OCI-LY3 (cell line): ENCODE data around the gene NQO2.
"Not testable (repeated sequence)": the region's sequence is repeated elsewhere in the genome, so short reads cannot be mapped to it uniquely, and the experiment has no call there.

Source experiments
- H2AFZ ChIP-seq: fragments of 200-600, 300-600 bp; shearing (Covaris generic); 2 replicates; pipeline ENCODE4 v1.6.0; 2014; ENCODE audit warnings: antibody characterized with exemption, low read depth, low read length
- H3K27ac ChIP-seq: fragments of 200-600, 300-600 bp; sonication (generic); 2 replicates; pipeline ENCODE4 v1.5.1; 2014; ENCODE audit warnings: mild to moderate bottlenecking, low read length, moderate library complexity, mixed read lengths
- H3K27me3 ChIP-seq: fragments of 200-600, 300-600 bp; sonication (generic); 2 replicates; pipeline ENCODE4 v1.6.1; 2014; ENCODE audit warnings: low read depth, low read length, mixed read lengths
- H3K36me3 ChIP-seq: fragments of 200-600, 300-600 bp; sonication (generic); replicated peaks from 2 replicates; pipeline ENCODE3; 2014; ENCODE audit warnings: low read depth, low read length, mixed read lengths
- H3K4me1 ChIP-seq: fragments of 300-600, 200-600 bp; sonication (generic); 2 replicates; pipeline ENCODE4 v1.6.1; 2014; ENCODE audit warnings: low read length, mixed read lengths
- H3K4me2 ChIP-seq: fragments of 200-600, 300-600 bp; sonication (generic); 2 replicates; pipeline ENCODE4 v1.6.1; 2014; ENCODE audit warnings: low read length, mixed read lengths
- H3K4me3 ChIP-seq: fragments of 300-600, 200-600 bp; sonication (generic); 2 replicates; pipeline ENCODE4 v1.5.1; 2014; ENCODE audit warnings: antibody characterized with exemption, mild to moderate bottlenecking, low read length, moderate library complexity
- H3K79me2 ChIP-seq: fragments of 300-600, 200-600 bp; shearing (Covaris generic); 2 replicates; pipeline ENCODE4 v1.6.1; 2014; ENCODE audit warnings: mild to moderate bottlenecking, low read length, mixed read lengths
- H3K9ac ChIP-seq: fragments of 300-600, 200-600 bp; shearing (Covaris generic); 2 replicates; pipeline ENCODE4 v1.6.0; 2014; ENCODE audit warnings: mild to moderate bottlenecking, low read length, moderate library complexity
- H3K9me3 ChIP-seq: fragments of 200-600, 300-600 bp; shearing (Covaris generic); 2 replicates; pipeline ENCODE4 v1.6.1; 2014; ENCODE audit warnings: low read length, mixed read lengths; ENCODE audit not compliant: insufficient read depth
- H4K20me1 ChIP-seq: fragments of 200-600, 300-600 bp; sonication (generic); 2 replicates; pipeline ENCODE4 v1.6.1; 2016; ENCODE audit warnings: low read length, mixed read lengths; ENCODE audit not compliant: insufficient read depth
- EZH2phosphoT487 ChIP-seq: fragments of 200-600 bp; shearing (Covaris generic); IDR thresholded peaks from 2 replicates; pipeline ENCODE4 v1.6.1; 2018; ENCODE audit warnings: antibody characterized with exemption, mixed run types, low read depth
- TF ChIP-seq, protein P1 (sequence below): fragments of 200-600, 300-600 bp; sonication (generic); IDR thresholded peaks from 2 replicates; pipeline ENCODE4 v1.5.1; 2014; ENCODE audit warnings: antibody characterized with exemption, low read length, low read depth

NQO2 gene

DNA sequence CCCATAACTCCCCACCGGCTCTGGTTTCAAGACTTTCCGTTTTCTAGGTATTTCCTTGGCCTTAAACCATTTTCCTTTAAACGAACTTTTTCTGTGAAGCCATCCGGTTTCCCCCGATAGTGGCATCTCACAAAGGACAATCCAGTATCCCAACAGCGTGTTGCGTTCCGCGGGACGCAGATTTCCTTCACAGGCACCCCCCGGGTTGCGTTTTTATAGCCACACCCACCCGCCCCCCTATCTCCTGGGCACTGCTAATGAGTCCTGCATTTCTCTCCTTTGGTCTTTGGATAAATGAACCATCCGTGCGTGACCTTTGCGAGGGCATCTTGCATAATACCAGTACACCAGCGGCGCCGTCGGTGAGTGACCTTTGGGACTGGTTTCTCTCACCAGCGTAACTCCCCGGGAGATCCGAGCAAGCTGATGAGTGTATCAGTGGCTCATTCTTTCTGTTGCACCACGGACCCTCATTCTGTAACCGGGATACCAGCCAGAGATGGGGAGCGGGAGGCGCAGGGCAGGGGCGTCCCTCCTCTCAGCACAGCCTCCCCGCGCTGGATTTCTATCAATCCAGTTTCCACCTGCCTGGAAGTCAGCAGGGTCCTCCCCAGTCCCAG is 586 bp upstream of the NQO2 start:
- Histone ChIP-seq H3K9me3 (no peaks in the 10 kb centered on the region), H3K4me2 (peak overlapping the region; percentile 77), H3K4me1 (no peaks in the 10 kb centered on the region; the same call in 1 of the 2 replicates), H2AFZ (peak overlapping the region; percentile 70; the same call in 1 of the 2 replicates), H3K27ac (no peak overlapping the region), H3K27me3 (0 out of 2 replicates have a peak, but pooled peaks cover 5% of the 10 kb centered on the region), H4K20me1 (no peaks in the 10 kb centered on the region), H3K36me3 (no peaks in the 10 kb centered on the region), H3K79me2 (no peaks in the 10 kb centered on the region), H3K4me3 (peak overlapping the region; percentile 83), H3K9ac (peak overlapping the region; percentile 19; the same call in 1 of the 2 replicates)
- TF ChIP-seq EZH2phosphoT487, result no peak
- TF ChIP-seq, protein P1, sequence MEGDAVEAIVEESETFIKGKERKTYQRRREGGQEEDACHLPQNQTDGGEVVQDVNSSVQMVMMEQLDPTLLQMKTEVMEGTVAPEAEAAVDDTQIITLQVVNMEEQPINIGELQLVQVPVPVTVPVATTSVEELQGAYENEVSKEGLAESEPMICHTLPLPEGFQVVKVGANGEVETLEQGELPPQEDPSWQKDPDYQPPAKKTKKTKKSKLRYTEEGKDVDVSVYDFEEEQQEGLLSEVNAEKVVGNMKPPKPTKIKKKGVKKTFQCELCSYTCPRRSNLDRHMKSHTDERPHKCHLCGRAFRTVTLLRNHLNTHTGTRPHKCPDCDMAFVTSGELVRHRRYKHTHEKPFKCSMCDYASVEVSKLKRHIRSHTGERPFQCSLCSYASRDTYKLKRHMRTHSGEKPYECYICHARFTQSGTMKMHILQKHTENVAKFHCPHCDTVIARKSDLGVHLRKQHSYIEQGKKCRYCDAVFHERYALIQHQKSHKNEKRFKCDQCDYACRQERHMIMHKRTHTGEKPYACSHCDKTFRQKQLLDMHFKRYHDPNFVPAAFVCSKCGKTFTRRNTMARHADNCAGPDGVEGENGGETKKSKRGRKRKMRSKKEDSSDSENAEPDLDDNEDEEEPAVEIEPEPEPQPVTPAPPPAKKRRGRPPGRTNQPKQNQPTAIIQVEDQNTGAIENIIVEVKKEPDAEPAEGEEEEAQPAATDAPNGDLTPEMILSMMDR, result no peak

DNA sequence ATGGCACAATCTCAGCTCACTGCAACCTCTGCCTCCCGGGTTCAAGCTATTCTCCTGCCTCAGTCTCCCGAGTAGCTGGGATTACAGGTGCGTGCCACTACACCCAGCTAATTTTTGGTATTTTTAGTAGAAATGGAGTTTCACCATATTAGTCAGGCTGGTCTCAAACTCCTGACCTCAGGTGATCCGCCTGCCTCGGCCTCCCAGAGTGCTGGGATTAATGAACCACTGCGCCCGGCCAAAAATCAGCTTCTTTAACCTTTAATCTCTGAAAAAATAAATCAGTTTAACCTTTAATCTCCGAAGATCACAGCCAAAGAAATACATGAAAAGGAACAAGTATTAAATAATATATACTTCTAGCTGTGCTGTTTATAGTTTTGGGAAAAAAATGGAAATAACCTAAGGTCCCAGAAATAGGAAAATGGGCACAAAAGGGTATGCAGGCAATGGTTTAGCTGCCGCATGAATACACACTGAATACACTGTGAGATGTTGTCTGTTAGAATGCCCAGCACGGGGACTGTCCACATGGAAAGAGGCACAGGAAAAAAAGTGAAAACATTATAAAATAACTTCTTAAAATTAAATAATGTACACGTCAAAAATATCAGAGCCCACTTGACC is 1.6 kb downstream of the NQO2 start:
- Histone ChIP-seq H3K79me2 (no peaks in the 10 kb centered on the region), H3K4me1 (no peaks in the 10 kb centered on the region; the same call in 1 of the 2 replicates), H4K20me1 (no peaks in the 10 kb centered on the region), H3K4me2 (no peak overlapping the region), H3K9me3 (no peaks in the 10 kb centered on the region), H2AFZ (no peak overlapping the region), H3K27me3 (no peaks in the 10 kb centered on the region), H3K4me3 (no peak overlapping the region), H3K27ac (no peak overlapping the region), H3K36me3 (no peaks in the 10 kb centered on the region), H3K9ac (no peak overlapping the region)
- TF ChIP-seq, protein P1, result no peak

DNA sequence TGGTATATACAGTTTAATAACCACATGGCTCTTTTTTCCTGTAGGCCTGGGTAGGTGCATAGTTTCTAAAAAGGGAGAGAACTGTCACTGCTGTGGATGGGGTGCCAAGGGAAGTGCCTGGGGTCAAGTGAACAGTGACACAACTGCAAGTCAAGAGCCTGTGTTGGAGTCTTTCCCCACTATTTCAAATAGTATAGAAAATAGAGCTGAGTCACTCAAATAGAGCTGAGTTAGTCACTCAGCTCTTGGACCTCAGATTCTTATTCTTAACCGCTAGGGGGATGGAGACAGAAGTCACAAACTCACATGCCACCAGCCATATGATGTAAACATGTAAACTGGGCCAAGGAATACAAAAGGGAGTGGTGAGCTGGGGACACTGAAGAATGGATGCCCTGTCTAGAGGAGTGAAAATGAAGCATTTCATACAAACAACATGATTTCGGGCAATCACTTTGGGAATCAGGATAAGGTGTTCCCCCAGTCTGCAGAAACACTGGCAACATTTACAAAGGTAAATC is 2.1 kb downstream of the NQO2 start:
- H3K9ac ChIP-seq, result no peak overlapping the region
- no peaks in the 10 kb centered on the region for H3K27me3 ChIP-seq
- no peak overlapping the region for H2AFZ ChIP-seq
- no peak overlapping the region for H3K27ac ChIP-seq
- H3K36me3 ChIP-seq, result no peaks in the 10 kb centered on the region
- TF ChIP-seq, protein P1, result peak; percentile 45
- TF ChIP-seq EZH2phosphoT487, result no peak
- H3K4me1 ChIP-seq, result no peaks in the 10 kb centered on the region; the same call in 1 of the 2 replicates
- no peaks in the 10 kb centered on the region for H3K79me2 ChIP-seq
- no peaks in the 10 kb centered on the region for H4K20me1 ChIP-seq
- no peak overlapping the region for H3K4me3 ChIP-seq
- H3K9me3 ChIP-seq, result no peaks in the 10 kb centered on the region
- H3K4me2 ChIP-seq, result no peak overlapping the region

DNA sequence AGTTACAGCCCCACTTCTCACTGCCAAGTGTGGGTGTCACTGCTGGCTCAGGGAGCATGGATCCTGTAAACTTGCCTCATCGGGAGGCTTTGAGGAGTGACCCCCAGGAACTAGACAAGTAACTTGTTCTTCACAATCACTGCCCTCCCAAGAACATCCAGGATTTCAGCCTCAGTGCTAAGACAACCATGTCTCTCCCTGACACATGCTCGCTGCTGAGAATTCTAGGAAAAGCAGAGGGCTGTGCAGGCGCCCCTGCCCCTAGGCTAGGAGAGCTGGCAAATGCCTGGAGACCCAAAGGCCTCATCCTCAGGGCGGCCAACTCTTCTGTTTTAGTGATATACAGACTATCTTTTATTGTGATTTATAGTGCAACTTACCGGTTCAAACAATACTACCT is 3.5 kb downstream of the NQO2 start:
- not testable (repeated sequence) for H3K79me2 ChIP-seq, H4K20me1 ChIP-seq, H3K4me1 ChIP-seq, H3K27me3 ChIP-seq, H3K4me2 ChIP-seq, H3K9me3 ChIP-seq, H3K36me3 ChIP-seq, H3K9ac ChIP-seq, H2AFZ ChIP-seq, H3K4me3 ChIP-seq, H3K27ac ChIP-seq
